H9 (cell line): ENCODE data around the gene RAB31. TPM values are rescaled to one million over a fixed set of nuclear protein-coding genes. Genes with fewer than 3 reads are reported as not detected.

Source experiments
- DNase-seq: peaks from one replicate; pipeline ENCODE4 v3.0.0-alpha.2; 2017
- H2AFZ ChIP-seq: one replicate; pipeline ENCODE4 v1.6.1; 2013; ENCODE audit warnings: mild to moderate bottlenecking, low read length, control low read depth, moderate library complexity
- H2AK5ac ChIP-seq: 2 replicates; pipeline ENCODE4 v1.6.1; 2013; ENCODE audit warnings: low read length, control low read depth, mixed read lengths; ENCODE audit not compliant: insufficient read length
- H2BK120ac ChIP-seq: one replicate; pipeline ENCODE4 v1.6.1; 2013; ENCODE audit warnings: low read depth, mild to moderate bottlenecking, low read length, control low read depth, inconsistent platforms; ENCODE audit not compliant: poor library complexity, severe bottlenecking
- H2BK12ac ChIP-seq: 2 replicates; pipeline ENCODE4 v1.6.1; 2013; ENCODE audit warnings: low read length, control low read depth, mixed read lengths, low read depth; ENCODE audit not compliant: insufficient read length
- H2BK15ac ChIP-seq: 2 replicates; pipeline ENCODE4 v1.6.1; 2013; ENCODE audit warnings: low read depth, low read length, control low read depth
- H2BK20ac ChIP-seq: one replicate; pipeline ENCODE4 v1.6.1; 2013; ENCODE audit warnings: low read depth, mild to moderate bottlenecking, low read length, control low read depth, inconsistent platforms; ENCODE audit not compliant: poor library complexity, severe bottlenecking
- H2BK5ac ChIP-seq: 2 replicates; pipeline ENCODE4 v1.6.1; 2013; ENCODE audit warnings: low read length, control low read depth, mixed read lengths; ENCODE audit not compliant: insufficient read length
- H3K14ac ChIP-seq: 2 replicates; pipeline ENCODE4 v1.6.1; 2013; ENCODE audit warnings: low read length, control low read depth; ENCODE audit not compliant: insufficient read depth
- H3K18ac ChIP-seq: 2 replicates; pipeline ENCODE4 v1.6.1; 2013; ENCODE audit warnings: low read depth, mild to moderate bottlenecking, mixed read lengths, low read length, control low read depth; ENCODE audit not compliant: insufficient read length
- H3K23ac ChIP-seq: 2 replicates; pipeline ENCODE4 v1.6.1; 2013; ENCODE audit warnings: low read length, control low read depth, mixed read lengths, low read depth; ENCODE audit not compliant: insufficient read length
- H3K23me2 ChIP-seq: 2 replicates; pipeline ENCODE4 v1.6.1; 2013; ENCODE audit warnings: low read depth, mild to moderate bottlenecking, mixed read lengths, low read length, control low read depth; ENCODE audit not compliant: insufficient read length, poor library complexity, severe bottlenecking
- H3K27ac ChIP-seq: 2 replicates; pipeline ENCODE4 v1.5.1; 2013; ENCODE audit warnings: low read length, control low read depth, mixed read lengths, low read depth; ENCODE audit not compliant: insufficient read length
- H3K27me3 ChIP-seq: 2 replicates; pipeline ENCODE4 v1.6.1; 2013; ENCODE audit warnings: low read length, control low read depth, inconsistent platforms; ENCODE audit not compliant: insufficient read depth
- H3K4ac ChIP-seq: 2 replicates; pipeline ENCODE4 v1.6.1; 2013; ENCODE audit warnings: low read depth, mild to moderate bottlenecking, control low read depth, inconsistent platforms, low read length, moderate library complexity
- H3K4me1 ChIP-seq: 2 replicates; pipeline ENCODE4 v1.6.1; 2013; ENCODE audit warnings: low read length, control low read depth, inconsistent platforms; ENCODE audit not compliant: insufficient read depth
- H3K4me2 ChIP-seq: 2 replicates; pipeline ENCODE4 v1.6.1; 2013; ENCODE audit warnings: low read length, control low read depth, mixed read lengths; ENCODE audit not compliant: insufficient read length, insufficient read depth
- H3K56ac ChIP-seq: 2 replicates; pipeline ENCODE4 v1.6.1; 2013; ENCODE audit warnings: low read depth, mild to moderate bottlenecking, mixed read lengths, low read length, control low read depth; ENCODE audit not compliant: insufficient read length
- H3K79me1 ChIP-seq: 2 replicates; pipeline ENCODE4 v1.6.1; 2013; ENCODE audit warnings: low read depth, mild to moderate bottlenecking, moderate library complexity, low read length, control low read depth, inconsistent platforms; ENCODE audit not compliant: insufficient read depth, poor library complexity, severe bottlenecking
- H3K79me2 ChIP-seq: 2 replicates; pipeline ENCODE4 v1.6.1; 2013; ENCODE audit warnings: low read length, control low read depth, inconsistent platforms; ENCODE audit not compliant: insufficient read depth
- H3K9ac ChIP-seq: 2 replicates; pipeline ENCODE4 v1.6.1; 2013; ENCODE audit warnings: low read length, control low read depth, mixed read lengths; ENCODE audit not compliant: insufficient read length; ENCODE audit errors: extremely low read depth
- H3K9me3 ChIP-seq: one replicate; pipeline ENCODE4 v1.6.1; 2013; ENCODE audit warnings: low read depth, low read length, inconsistent platforms; ENCODE audit not compliant: control insufficient read depth
- H3T11ph ChIP-seq: one replicate; pipeline ENCODE4 v1.6.1; 2013; ENCODE audit warnings: mild to moderate bottlenecking, low read length, control low read depth, inconsistent platforms
- H4K20me1 ChIP-seq: one replicate; pipeline ENCODE4 v1.6.1; 2013; ENCODE audit not compliant: control insufficient read depth, insufficient read length, insufficient read depth
- H4K5ac ChIP-seq: 2 replicates; pipeline ENCODE4 v1.6.1; 2013; ENCODE audit warnings: low read depth, mild to moderate bottlenecking, mixed read lengths, low read length, control low read depth; ENCODE audit not compliant: insufficient read length
- H4K8ac ChIP-seq: replicated peaks from 2 replicates; pipeline ENCODE4 v1.6.1; 2013; ENCODE audit warnings: low read length, control low read depth, mixed read lengths, low read depth; ENCODE audit not compliant: insufficient read length
- H4K91ac ChIP-seq: 2 replicates; pipeline ENCODE4 v1.6.1; 2013; ENCODE audit warnings: low read depth, mild to moderate bottlenecking, moderate library complexity, mixed read lengths, low read length, control low read depth; ENCODE audit not compliant: insufficient read length
- H3K27ac Mint-ChIP-seq, 3 experiments: 2 replicates in 2 of 3; 3 replicates in 1 of 3; pipeline ENCODE4 v1.8.0; 2020 to 2021; ENCODE audit warnings: mixed read lengths in 3 of 3, mild to moderate bottlenecking in 1 of 3, moderate library complexity in 1 of 3
- H3K27me3 Mint-ChIP-seq: 2 replicates; pipeline ENCODE4 v1.8.0; 2021; ENCODE audit warnings: low read depth, mild to moderate bottlenecking, moderate library complexity, mixed read lengths
- H3K36me3 Mint-ChIP-seq, 3 experiments: 2 replicates in 2 of 3; 3 replicates in 1 of 3; pipeline ENCODE4 v1.8.0; 2020 to 2021; ENCODE audit warnings: low read depth in 3 of 3, mixed read lengths in 3 of 3; ENCODE audit not compliant: insufficient read depth in 1 of 3
- H3K4me1 Mint-ChIP-seq, 2 experiments: 2 replicates each; pipeline ENCODE4 v1.8.0; 2020; ENCODE audit warnings: mixed read lengths in 2 of 2
- H3K4me3 Mint-ChIP-seq, 2 experiments: 2 replicates in 1 of 2; 3 replicates in 1 of 2; pipeline ENCODE4 v1.8.0; 2020 to 2021; ENCODE audit warnings: mild to moderate bottlenecking in 2 of 2, mixed read lengths in 2 of 2, moderate library complexity in 1 of 2
- H3K9me3 Mint-ChIP-seq, 2 experiments: 2 replicates in 1 of 2; 3 replicates in 1 of 2; pipeline ENCODE4 v1.8.0; 2020; ENCODE audit warnings: mild to moderate bottlenecking in 2 of 2, mixed read lengths in 2 of 2, moderate library complexity in 1 of 2
- CTCF ChIP-seq: fragments of 200-600 bp; sonication (generic); conservative IDR thresholded peaks from 3 replicates; pipeline ENCODE4 v1.8.0; 2021; ENCODE audit warnings: antibody characterized with exemption, mild to moderate bottlenecking
- WGBS: extraction: QIAGEN DNeasy Blood & Tissue Kit; methylation state at CpG from one replicate; pipeline ENCODE4 v1.1.7; 2013; ENCODE audit warnings: missing lambda C conversion rate, low lambda C conversion rate, mixed read lengths; ENCODE audit not compliant: insufficient read length; ENCODE audit errors: extremely low coverage; 5-methylcytosine and 5-hydroxymethylcytosine counted together
- total RNA-seq: library from RNA; stranded (reverse); gene quantifications from 2 replicates; pipeline ENCODE4 v1.2.1, GENCODE V29; 2021

Gene RAB31
- total RNA-seq, 1 experiment from 2014 or later: 22.4 TPM

- H3K4me2 ChIP-seq: no peak overlapping the region
- H2BK120ac ChIP-seq: no peak overlapping the region
- H3K14ac ChIP-seq: no peak overlapping the region
- H4K8ac ChIP-seq: no peak overlapping the region
- no peak overlapping the region for H2BK15ac ChIP-seq
- H3K4me1 Mint-ChIP-seq: no peaks in the 10 kb centered on the region
- no CpG with 5 or more reads among the region's 14 CpGs for WGBS
- H2BK12ac ChIP-seq: no peak overlapping the region
- no peaks in the 10 kb centered on the region for H3K79me1 ChIP-seq
- no peak overlapping the region for H3K56ac ChIP-seq
- no peaks in the 10 kb centered on the region for H3K9me3 ChIP-seq
- H3K18ac ChIP-seq: no peak overlapping the region
- no peaks in the 10 kb centered on the region for H3K79me2 ChIP-seq
- no peak overlapping the region for H2AK5ac ChIP-seq
- H4K20me1 ChIP-seq: no peaks in the 10 kb centered on the region
- no peak overlapping the region for H4K91ac ChIP-seq
- no peak overlapping the region for H3K27ac Mint-ChIP-seq
- no peak overlapping the region for H2BK5ac ChIP-seq
- H3K36me3 Mint-ChIP-seq: peaks cover 0 to 2% (median 0%) of the 10 kb centered on the region in 3 experiments; a peak in 1 of 7 replicates
- no peak overlapping the region for H2BK20ac ChIP-seq
- no peak overlapping the region for H2AFZ ChIP-seq
- no peak overlapping the region for H3K9ac ChIP-seq
- H3T11ph ChIP-seq: no peak overlapping the region
- H3K27ac ChIP-seq: no peak overlapping the region
- no peaks in the 10 kb centered on the region for H3K27me3 Mint-ChIP-seq
- H3K27me3 ChIP-seq: no peaks in the 10 kb centered on the region
- H3K4me3 Mint-ChIP-seq: no peak overlapping the region
- no peak overlapping the region for H4K5ac ChIP-seq
- H3K9me3 Mint-ChIP-seq: no peaks in the 10 kb centered on the region
- H3K23ac ChIP-seq: no peak overlapping the region
- no peak for DNase-seq
- no peak for TF ChIP-seq CTCF
- H3K23me2 ChIP-seq: no peaks in the 10 kb centered on the region
- H3K4ac ChIP-seq: no peak overlapping the region
- no peaks in the 10 kb centered on the region for H3K4me1 ChIP-seq
Observed at GRCh38 chr18:9827793-9828505, 119.8 kb downstream of the RAB31 start.
